HG02870 (cell line): Measurements from ENCODE around the gene LGALS9.
A peak's percentile ranks its signal among the peaks of the same experiment; 100 is the strongest.
"Not testable (repeated sequence)": the region's sequence is repeated elsewhere in the genome, so short reads cannot be mapped to it uniquely, and the experiment has no call there.

Source experiments
- ATAC-seq: cut with Tn5 transposase; IDR thresholded peaks from one replicate; pipeline ENCODE4 v1.9.1; 2021; ENCODE audit warnings: mild to moderate bottlenecking, moderate library complexity; ENCODE audit not compliant: unreplicated experiment

The LGALS9 gene

GRCh38 chr17:27651411-27652345 is 20.7 kb downstream of the LGALS9 start:
- ATAC-seq = no peak

- not testable (repeated sequence) for ATAC-seq
Observed at GRCh38 chr17:27653449-27653971, 22.5 kb downstream of the LGALS9 start.

- ATAC-seq = no peak
Observed at GRCh38 chr17:27654136-27654535, 23.1 kb downstream of the LGALS9 start.

- peak; percentile 74 for ATAC-seq
Observed at GRCh38 chr17:27654654-27655524, 23.9 kb downstream of the LGALS9 start.

- ATAC-seq = not testable (repeated sequence)
Observed at GRCh38 chr17:27655525-27656111, 24.6 kb downstream of the LGALS9 start.

GRCh38 chr17:27656620-27657019 is 25.6 kb downstream of the LGALS9 start:
- ATAC-seq = not testable (repeated sequence)

GRCh38 chr17:27657620-27658019 is 26.6 kb downstream of the LGALS9 start:
- no peak for ATAC-seq

GRCh38 chr17:27659683-27660082 is 28.7 kb downstream of the LGALS9 start:
- no peak for ATAC-seq

GRCh38 chr17:27660436-27660835 is 29.4 kb downstream of the LGALS9 start:
- no peak for ATAC-seq

- ATAC-seq = no peak
Observed at GRCh38 chr17:27663936-27664605, 33.1 kb downstream of the LGALS9 start.

GRCh38 chr17:27664606-27664965 is 33.6 kb downstream of the LGALS9 start:
- no peak for ATAC-seq

GRCh38 chr17:27665549-27665948 is 34.6 kb downstream of the LGALS9 start:
- ATAC-seq = no peak

GRCh38 chr17:27666270-27666669 is 35.3 kb downstream of the LGALS9 start:
- not testable (repeated sequence) for ATAC-seq

- no peak for ATAC-seq
Observed at GRCh38 chr17:27666831-27667560, 36.0 kb downstream of the LGALS9 start.

GRCh38 chr17:27667656-27668487 is 36.9 kb downstream of the LGALS9 start:
- no peak for ATAC-seq

GRCh38 chr17:27668488-27668823 is 37.5 kb downstream of the LGALS9 start:
- ATAC-seq = no peak

- ATAC-seq = no peak
Observed at GRCh38 chr17:27669136-27669535, 38.1 kb downstream of the LGALS9 start.

- no peak for ATAC-seq
Observed at GRCh38 chr17:27669850-27670249, 38.9 kb downstream of the LGALS9 start.
